Type B pancreatic cell (in vitro differentiated cells): ENCODE results near the gene ENTPD6. TPM values are rescaled to one million over a fixed set of nuclear protein-coding genes. Genes with fewer than 3 reads are reported as not detected.

ENCODE experiments used
- DNase-seq: peaks from one replicate; pipeline ENCODE4 v3.0.0; 2021; ENCODE audit warnings: mixed read lengths; ENCODE audit not compliant: unreplicated experiment; ENCODE audit errors: extremely low spot score
- H3K27ac Mint-ChIP-seq: 2 replicates; pipeline ENCODE4 v1.8.0; 2021; ENCODE audit warnings: mild to moderate bottlenecking, mixed read lengths
- H3K27me3 Mint-ChIP-seq: 2 replicates; pipeline ENCODE4 v1.8.0; 2021; ENCODE audit warnings: mixed read lengths
- H3K36me3 Mint-ChIP-seq: 2 replicates; pipeline ENCODE4 v1.8.0; 2021; ENCODE audit warnings: mixed read lengths
- H3K4me1 Mint-ChIP-seq: one replicate; pipeline ENCODE4 v1.8.0; 2021; ENCODE audit warnings: mixed read lengths; ENCODE audit not compliant: unreplicated experiment
- H3K4me3 Mint-ChIP-seq: 2 replicates; pipeline ENCODE4 v1.8.0; 2021; ENCODE audit warnings: mild to moderate bottlenecking, mixed read lengths
- H3K9me3 Mint-ChIP-seq: 2 replicates; pipeline ENCODE4 v1.8.0; 2021; ENCODE audit warnings: mixed read lengths
- total RNA-seq: library from RNA; stranded (reverse); gene quantifications from 2 replicates; pipeline ENCODE4 v1.2.1, GENCODE V29; 2021; ENCODE audit warnings: low replicate concordance
- TF ChIP-seq, protein P1 (sequence below): fragments of 200-600 bp; sonication (generic); conservative IDR thresholded peaks from 2 replicates; pipeline ENCODE4 v1.5.0; 2021; ENCODE audit warnings: antibody characterized with exemption, mild to moderate bottlenecking

ENTPD6 gene
- total RNA-seq, 1 donor from 2014 or later: 64.1 TPM

- no peaks in the 10 kb centered on the region for H3K9me3 Mint-ChIP-seq
- peaks cover 3% of the 10 kb centered on the region for H3K36me3 Mint-ChIP-seq
- no peak overlapping the region for H3K4me3 Mint-ChIP-seq
- no peak overlapping the region for H3K27ac Mint-ChIP-seq
- TF ChIP-seq, protein P1, sequence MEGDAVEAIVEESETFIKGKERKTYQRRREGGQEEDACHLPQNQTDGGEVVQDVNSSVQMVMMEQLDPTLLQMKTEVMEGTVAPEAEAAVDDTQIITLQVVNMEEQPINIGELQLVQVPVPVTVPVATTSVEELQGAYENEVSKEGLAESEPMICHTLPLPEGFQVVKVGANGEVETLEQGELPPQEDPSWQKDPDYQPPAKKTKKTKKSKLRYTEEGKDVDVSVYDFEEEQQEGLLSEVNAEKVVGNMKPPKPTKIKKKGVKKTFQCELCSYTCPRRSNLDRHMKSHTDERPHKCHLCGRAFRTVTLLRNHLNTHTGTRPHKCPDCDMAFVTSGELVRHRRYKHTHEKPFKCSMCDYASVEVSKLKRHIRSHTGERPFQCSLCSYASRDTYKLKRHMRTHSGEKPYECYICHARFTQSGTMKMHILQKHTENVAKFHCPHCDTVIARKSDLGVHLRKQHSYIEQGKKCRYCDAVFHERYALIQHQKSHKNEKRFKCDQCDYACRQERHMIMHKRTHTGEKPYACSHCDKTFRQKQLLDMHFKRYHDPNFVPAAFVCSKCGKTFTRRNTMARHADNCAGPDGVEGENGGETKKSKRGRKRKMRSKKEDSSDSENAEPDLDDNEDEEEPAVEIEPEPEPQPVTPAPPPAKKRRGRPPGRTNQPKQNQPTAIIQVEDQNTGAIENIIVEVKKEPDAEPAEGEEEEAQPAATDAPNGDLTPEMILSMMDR: no peak
- H3K27me3 Mint-ChIP-seq: no peaks in the 10 kb centered on the region
- DNase-seq: no peak
- no peaks in the 10 kb centered on the region for H3K4me1 Mint-ChIP-seq
Observed at GRCh38 chr20:25216199-25216945, 20.9 kb downstream of the ENTPD6 start.

- Mint-ChIP-seq H3K4me1 (peaks cover 5% of the 10 kb centered on the region), H3K36me3 (no peaks in the 10 kb centered on the region), H3K27ac (no peak overlapping the region), H3K9me3 (no peaks in the 10 kb centered on the region), H3K27me3 (no peaks in the 10 kb centered on the region), H3K4me3 (no peak overlapping the region)
- TF ChIP-seq, protein P1: no peak
- DNase-seq: no peak
Observed at GRCh38 chr20:25217161-25218108, 21.9 kb downstream of the ENTPD6 start.

DNA sequence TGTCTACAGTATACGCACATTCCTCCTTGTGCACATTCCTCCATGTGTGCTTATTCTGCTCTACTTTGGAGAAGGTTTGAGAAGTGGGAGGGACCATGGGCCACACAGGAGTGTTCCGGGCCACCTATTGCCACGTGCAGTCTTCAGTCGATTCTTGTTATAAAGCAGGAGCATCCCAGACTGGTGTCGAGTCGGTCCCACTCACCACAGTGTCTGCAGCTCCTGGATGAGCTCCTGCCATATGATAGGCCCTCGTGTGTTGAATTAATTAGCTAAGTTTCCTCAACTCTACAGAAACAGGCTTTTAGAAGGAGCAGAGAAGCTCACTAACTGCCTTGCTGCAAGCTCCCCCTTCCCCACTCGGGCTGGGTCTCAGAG lies 22.6 kb downstream of the ENTPD6 start:
- H3K4me3 Mint-ChIP-seq: no peak overlapping the region
- TF ChIP-seq, protein P1: no peak
- no peaks in the 10 kb centered on the region for H3K9me3 Mint-ChIP-seq
- H3K36me3 Mint-ChIP-seq: no peaks in the 10 kb centered on the region
- H3K27ac Mint-ChIP-seq: no peak overlapping the region
- no peaks in the 10 kb centered on the region for H3K27me3 Mint-ChIP-seq
- peaks cover 6% of the 10 kb centered on the region for H3K4me1 Mint-ChIP-seq
- no peak for DNase-seq

- H3K27me3 Mint-ChIP-seq: no peaks in the 10 kb centered on the region
- H3K27ac Mint-ChIP-seq: no peak overlapping the region
- H3K4me3 Mint-ChIP-seq: no peak overlapping the region
- peaks cover 9% of the 10 kb centered on the region for H3K4me1 Mint-ChIP-seq
- H3K9me3 Mint-ChIP-seq: no peaks in the 10 kb centered on the region
- no peaks in the 10 kb centered on the region for H3K36me3 Mint-ChIP-seq
- no peak for DNase-seq
- TF ChIP-seq, protein P1: no peak
Observed at GRCh38 chr20:25218492-25218891, 23.0 kb downstream of the ENTPD6 start.

DNA sequence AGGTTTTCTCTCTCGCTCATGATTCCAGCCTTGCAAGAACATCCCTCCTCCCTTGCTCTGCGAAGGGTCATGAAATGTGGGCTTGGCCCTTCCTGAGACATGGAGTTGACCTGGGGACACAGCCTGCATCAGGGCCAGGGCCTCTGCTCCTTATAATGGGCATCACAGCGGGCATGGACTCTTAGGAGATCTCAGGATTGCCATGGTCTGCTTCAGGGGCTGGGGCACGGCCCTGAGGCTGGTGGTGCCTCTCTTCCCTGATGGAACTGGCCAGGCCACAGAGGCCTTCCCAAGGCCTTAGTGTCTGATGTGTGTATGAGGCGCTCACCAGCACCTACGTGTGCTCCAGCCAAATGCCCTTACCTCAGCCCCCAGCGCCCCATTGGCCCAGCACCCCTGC lies 23.9 kb downstream of the ENTPD6 start:
- Mint-ChIP-seq H3K4me3 (no peak overlapping the region), H3K36me3 (no peaks in the 10 kb centered on the region), H3K4me1 (peaks cover 9% of the 10 kb centered on the region), H3K9me3 (no peaks in the 10 kb centered on the region), H3K27me3 (no peaks in the 10 kb centered on the region), H3K27ac (no peak overlapping the region)
- TF ChIP-seq, protein P1: no peak
- DNase-seq: no peak
